ENCODE measurements around the gene NRCAM.
"Not testable (repeated sequence)": the region's sequence is repeated elsewhere in the genome, so short reads cannot be mapped to it uniquely, and the experiment has no call there.

NRCAM gene

GRCh38 chr7:108268200-108268820, 187.9 kb downstream of the NRCAM start:
- no peak for DNase-seq (ENCODE audit: low read depth)
- TF ChIP-seq, protein P1, sequence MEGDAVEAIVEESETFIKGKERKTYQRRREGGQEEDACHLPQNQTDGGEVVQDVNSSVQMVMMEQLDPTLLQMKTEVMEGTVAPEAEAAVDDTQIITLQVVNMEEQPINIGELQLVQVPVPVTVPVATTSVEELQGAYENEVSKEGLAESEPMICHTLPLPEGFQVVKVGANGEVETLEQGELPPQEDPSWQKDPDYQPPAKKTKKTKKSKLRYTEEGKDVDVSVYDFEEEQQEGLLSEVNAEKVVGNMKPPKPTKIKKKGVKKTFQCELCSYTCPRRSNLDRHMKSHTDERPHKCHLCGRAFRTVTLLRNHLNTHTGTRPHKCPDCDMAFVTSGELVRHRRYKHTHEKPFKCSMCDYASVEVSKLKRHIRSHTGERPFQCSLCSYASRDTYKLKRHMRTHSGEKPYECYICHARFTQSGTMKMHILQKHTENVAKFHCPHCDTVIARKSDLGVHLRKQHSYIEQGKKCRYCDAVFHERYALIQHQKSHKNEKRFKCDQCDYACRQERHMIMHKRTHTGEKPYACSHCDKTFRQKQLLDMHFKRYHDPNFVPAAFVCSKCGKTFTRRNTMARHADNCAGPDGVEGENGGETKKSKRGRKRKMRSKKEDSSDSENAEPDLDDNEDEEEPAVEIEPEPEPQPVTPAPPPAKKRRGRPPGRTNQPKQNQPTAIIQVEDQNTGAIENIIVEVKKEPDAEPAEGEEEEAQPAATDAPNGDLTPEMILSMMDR (conservative IDR thresholded peaks at IDR 0.05; ENCODE audit: low read length): no peak
- H3K4me3 ChIP-seq (ENCODE audit: low read length): no peak overlapping the region

DNA sequence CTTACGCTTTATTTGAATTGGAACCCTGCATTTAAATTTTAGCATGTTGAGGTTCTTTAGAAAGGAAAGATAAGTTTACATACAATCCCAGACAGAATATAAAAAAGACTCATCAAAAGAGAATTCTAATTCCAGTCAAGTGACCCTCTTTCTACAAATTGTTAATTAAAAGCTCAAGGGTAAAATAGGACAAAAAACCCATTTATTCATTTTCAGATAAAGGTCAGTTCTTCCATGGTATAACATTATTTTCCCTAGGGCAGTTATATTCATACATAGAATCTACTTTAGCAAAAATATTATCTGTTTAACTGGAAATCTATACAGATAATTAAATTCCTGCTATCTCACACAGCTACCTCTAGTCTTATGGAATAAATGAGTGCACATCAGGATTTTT, 188.6 kb downstream of the NRCAM start:
- no peak for DNase-seq (ENCODE audit: low read depth)
- TF ChIP-seq, protein P1 (conservative IDR thresholded peaks at IDR 0.05; ENCODE audit: low read length): no peak
- H3K4me3 ChIP-seq (ENCODE audit: low read length): no peak overlapping the region

GRCh38 chr7:108266491-108266890, 189.7 kb downstream of the NRCAM start:
- TF ChIP-seq, protein P1 (conservative IDR thresholded peaks at IDR 0.05; ENCODE audit: low read length): no peak
- no peak for DNase-seq (ENCODE audit: low read depth)
- H3K4me3 ChIP-seq (ENCODE audit: low read length): no peak overlapping the region

DNA sequence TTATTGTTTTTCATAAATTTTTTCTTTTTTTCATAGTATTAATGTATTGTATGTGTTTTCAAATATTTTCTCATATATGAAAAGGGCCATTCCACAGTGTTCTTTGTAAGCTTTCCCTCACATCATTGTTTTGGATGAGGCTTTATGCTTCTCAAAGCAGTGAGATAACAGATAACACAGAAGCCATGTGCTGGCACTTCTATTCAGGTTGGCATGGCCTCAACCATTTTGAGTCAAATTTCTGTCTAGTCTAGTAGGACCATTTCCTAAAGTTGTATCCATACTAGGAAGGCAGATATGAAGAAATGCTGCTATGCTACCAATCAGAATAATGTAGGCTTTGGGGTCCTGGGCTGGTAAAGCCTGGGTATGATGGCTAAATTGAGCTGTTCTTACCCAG, 190.2 kb downstream of the NRCAM start:
- TF ChIP-seq, protein P1 (conservative IDR thresholded peaks at IDR 0.05; ENCODE audit: low read length): no peak
- DNase-seq (ENCODE audit: low read depth): no peak

GRCh38 chr7:108265007-108265406, 191.2 kb downstream of the NRCAM start:
- DNase-seq (ENCODE audit: low read depth): no peak
- TF ChIP-seq, protein P1 (conservative IDR thresholded peaks at IDR 0.05; ENCODE audit: low read length): no peak
- H3K4me3 ChIP-seq (ENCODE audit: low read length): no peak overlapping the region

More for the DNA sequence above, 190.2 kb downstream of the NRCAM start:
- H3K4me3 ChIP-seq (ENCODE audit: low read length): no peak overlapping the region

DNA sequence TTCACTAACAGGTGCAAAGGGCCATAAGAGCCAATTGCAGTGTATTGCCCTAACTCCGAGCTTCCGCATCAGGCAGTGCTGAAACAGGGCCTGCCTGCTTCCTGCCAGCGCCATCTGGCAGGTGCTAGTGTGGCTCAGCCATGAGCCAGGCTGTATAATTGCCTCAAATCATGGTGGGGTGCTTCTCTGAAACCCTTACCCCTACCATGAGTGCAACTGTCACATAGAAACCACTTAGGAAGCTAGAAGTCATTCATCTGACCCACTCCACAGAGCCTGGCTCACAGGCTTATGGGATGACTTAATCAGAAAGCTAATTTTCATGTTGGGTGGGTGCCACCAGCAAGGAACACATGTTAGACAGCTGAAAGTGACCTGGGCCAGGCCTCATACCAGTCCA, 192.8 kb downstream of the NRCAM start:
- TF ChIP-seq, protein P1 (conservative IDR thresholded peaks at IDR 0.05; ENCODE audit: low read length): no peak
- no peak overlapping the region for H3K4me3 ChIP-seq (ENCODE audit: low read length)
- peak; percentile 7 for DNase-seq (ENCODE audit: low read depth)

DNA sequence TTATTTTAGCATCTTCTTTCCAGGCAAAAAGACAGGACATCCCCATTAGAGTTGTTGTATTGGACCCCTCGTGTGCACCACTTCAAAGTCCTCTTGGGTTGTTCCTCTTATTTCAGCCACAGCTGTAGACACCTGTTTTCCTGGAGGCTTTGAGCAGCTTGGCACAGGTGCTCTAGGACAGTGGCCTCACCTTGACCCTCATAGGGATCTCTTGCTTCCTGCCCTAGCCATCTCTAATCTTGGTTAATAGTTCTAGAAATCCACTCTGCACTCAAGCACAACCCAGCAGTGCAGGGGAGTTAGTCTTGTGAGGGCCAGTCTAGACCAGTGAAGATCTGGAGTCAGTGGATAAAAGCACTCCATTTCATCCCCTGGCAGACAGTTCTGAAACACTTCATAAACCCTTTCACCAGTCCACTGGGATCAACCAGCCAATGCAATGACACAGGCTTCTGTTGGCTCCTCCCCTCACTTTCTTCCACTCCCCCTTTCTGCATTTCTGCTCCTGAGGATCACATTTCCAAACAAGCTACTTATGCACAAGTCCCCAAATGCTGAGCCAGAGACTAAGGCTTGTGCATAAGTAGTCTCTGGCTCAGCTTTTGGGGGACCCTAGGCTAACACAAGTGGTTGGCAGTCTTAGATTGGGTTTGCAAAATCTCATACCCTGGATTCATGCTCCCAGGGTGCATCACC, 194.5 kb downstream of the NRCAM start:
- no peak overlapping the region for H3K4me3 ChIP-seq (ENCODE audit: low read length)
- TF ChIP-seq, protein P1 (conservative IDR thresholded peaks at IDR 0.05; ENCODE audit: low read length): no peak
- no peak for DNase-seq (ENCODE audit: low read depth)

DNA sequence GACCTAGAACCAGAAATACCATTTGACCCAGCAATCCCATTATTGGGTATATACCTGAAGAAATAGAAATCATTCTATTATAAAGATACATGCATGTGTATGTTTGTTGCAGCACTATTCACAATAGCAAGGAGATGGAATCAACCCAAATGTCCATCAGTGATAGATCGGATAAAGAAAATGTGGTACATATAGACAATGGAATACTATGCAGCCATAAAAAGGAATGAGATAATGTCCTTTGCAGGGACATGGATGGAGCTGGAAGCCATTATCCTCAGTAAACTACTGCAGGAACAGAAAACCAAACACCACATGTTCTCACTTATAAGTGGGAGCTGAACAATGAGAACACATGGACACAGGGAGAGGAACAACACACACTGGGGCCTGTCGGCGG, 196.8 kb downstream of the NRCAM start:
- not testable (repeated sequence) for DNase-seq (ENCODE audit: low read depth); H3K4me3 ChIP-seq (ENCODE audit: low read length)
